ENCODE measurements around the gene STK39. TPM values are rescaled to one million over a fixed set of nuclear protein-coding genes. Genes with fewer than 3 reads are reported as not detected.

The STK39 gene
- total RNA-seq, 2 experiments from 2014 or later, result 7.9 to 9.5 TPM

DNA sequence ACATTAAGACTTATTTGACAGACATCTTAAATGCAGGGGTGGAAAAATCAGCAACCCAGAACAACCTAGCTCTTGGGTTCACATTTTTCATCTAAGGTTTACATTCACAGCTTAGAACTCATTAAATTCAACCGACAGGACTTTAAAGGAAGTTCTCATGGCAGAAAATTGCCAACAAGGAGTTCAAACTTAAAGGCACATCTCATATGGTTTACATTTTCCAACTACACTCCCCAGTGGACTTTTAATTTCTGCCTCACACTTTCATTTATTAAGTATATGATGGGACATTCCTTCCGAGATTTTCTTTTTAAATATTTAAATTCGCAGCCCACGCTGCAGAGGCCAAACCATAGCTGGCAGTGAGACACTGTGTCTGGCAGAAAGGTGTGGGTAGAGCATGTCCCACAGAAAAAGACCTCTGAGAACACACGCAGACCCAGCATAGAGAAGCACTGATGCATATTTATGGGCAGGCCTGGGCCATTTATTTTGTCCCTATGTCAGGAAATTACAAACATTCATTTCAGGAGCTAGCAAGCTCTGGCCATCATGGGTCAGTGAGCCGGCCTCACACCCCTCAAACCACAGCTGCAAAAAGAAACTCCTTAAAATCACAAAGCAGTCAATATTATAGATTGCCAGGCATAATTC is 46.3 kb downstream of the STK39 start:
- peaks cover 9% of the 10 kb centered on the region for H3K36me3 Mint-ChIP-seq (ENCODE audit: low read depth)
- DNase-seq, result no peak
- no peak for ATAC-seq (ENCODE audit: poor library complexity)
- no peaks in the 10 kb centered on the region for H3K36me3 ChIP-seq (ENCODE audit: insufficient read depth, low read length)
- CTCF ChIA-PET, result no interaction called here
- H3K4me1 ChIP-seq (ENCODE audit: insufficient read depth, low read length), result peaks cover 7% of the 10 kb centered on the region
- peaks cover 34% of the 10 kb centered on the region for H3K4me1 Mint-ChIP-seq (ENCODE audit: low read depth)
- H3K9me3 ChIP-seq (ENCODE audit: control insufficient read depth in 1 of 2, insufficient read depth in 1 of 2, low read length in 2 of 2), result no peaks in the 10 kb centered on the region
- H3K27ac ChIP-seq (ENCODE audit: low read depth in 1 of 2, low read length in 2 of 2), result no peak overlapping the region
- POLR2A ChIA-PET, result interaction anchor here (1.0 kb wide), 1 partner anchor 15 kb away, joined by 3 read pairs; no protein-coding TSS in a partner anchor
- no peak overlapping the region for H3K4me3 Mint-ChIP-seq
- no peaks in the 10 kb centered on the region for H3K27me3 Mint-ChIP-seq
- H3K9me3 Mint-ChIP-seq, result no peaks in the 10 kb centered on the region
- H3K27me3 ChIP-seq (ENCODE audit: control insufficient read depth in 1 of 2, insufficient read depth in 2 of 2, low read length in 2 of 2), result no peaks in the 10 kb centered on the region
- no peak overlapping the region for H3K27ac Mint-ChIP-seq
- intact Hi-C loops (cut with DNase I, micrococcal nuclease), result no loop called here
- H3K4me3 ChIP-seq (ENCODE audit: low read length), result no peak overlapping the region
- TF ChIP-seq, protein P1, sequence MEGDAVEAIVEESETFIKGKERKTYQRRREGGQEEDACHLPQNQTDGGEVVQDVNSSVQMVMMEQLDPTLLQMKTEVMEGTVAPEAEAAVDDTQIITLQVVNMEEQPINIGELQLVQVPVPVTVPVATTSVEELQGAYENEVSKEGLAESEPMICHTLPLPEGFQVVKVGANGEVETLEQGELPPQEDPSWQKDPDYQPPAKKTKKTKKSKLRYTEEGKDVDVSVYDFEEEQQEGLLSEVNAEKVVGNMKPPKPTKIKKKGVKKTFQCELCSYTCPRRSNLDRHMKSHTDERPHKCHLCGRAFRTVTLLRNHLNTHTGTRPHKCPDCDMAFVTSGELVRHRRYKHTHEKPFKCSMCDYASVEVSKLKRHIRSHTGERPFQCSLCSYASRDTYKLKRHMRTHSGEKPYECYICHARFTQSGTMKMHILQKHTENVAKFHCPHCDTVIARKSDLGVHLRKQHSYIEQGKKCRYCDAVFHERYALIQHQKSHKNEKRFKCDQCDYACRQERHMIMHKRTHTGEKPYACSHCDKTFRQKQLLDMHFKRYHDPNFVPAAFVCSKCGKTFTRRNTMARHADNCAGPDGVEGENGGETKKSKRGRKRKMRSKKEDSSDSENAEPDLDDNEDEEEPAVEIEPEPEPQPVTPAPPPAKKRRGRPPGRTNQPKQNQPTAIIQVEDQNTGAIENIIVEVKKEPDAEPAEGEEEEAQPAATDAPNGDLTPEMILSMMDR (IDR thresholded peaks at IDR 0.05), result no peak

DNA sequence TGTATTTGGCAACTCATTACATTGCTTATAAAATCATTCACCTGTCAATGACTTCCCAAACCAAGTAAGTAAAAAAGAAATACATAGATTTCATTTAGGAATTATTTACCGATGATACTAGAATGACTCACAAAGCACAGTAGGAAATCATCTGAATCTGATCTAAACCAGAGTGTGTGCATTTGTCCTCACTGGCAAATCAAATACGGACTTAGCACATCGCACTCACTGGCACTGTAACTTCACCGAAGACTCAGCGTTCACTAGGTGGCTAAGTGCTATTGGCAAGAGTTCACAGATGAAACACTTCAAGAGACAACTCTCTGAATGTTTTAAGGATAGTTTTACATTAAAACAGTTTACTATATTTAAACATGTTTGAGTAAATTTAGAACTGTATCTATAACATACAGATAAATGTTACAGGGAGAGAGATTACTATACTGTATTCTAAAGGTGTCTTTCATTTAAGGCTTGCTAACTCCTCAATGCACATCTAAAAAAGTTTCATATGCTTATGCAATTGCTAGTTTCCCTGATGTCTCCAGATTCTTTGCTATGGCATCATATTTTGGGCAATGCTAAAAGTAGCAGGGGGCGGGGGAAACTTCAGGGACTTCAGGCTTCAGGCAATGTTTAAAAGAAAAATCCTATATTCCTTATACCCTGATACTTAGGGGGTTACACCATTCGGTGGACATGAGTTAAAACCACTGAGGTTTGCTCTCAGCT is 48.8 kb downstream of the STK39 start:
- H3K36me3 Mint-ChIP-seq (ENCODE audit: low read depth), result peaks cover 9% of the 10 kb centered on the region
- Histone ChIP-seq H3K36me3 (ENCODE audit: insufficient read depth, low read length) (no peaks in the 10 kb centered on the region), H3K4me3 (ENCODE audit: low read length) (no peak overlapping the region), H3K27me3 (ENCODE audit: control insufficient read depth in 1 of 2, insufficient read depth in 2 of 2, low read length in 2 of 2) (no peaks in the 10 kb centered on the region), H3K4me1 (ENCODE audit: insufficient read depth, low read length) (peaks cover 23% of the 10 kb centered on the region), H3K27ac (ENCODE audit: low read depth in 1 of 2, low read length in 2 of 2) (no peak overlapping the region), H3K9me3 (ENCODE audit: control insufficient read depth in 1 of 2, insufficient read depth in 1 of 2, low read length in 2 of 2) (no peaks in the 10 kb centered on the region)
- no peak overlapping the region for H3K27ac Mint-ChIP-seq
- peaks cover 45% of the 10 kb centered on the region for H3K4me1 Mint-ChIP-seq (ENCODE audit: low read depth)
- TF ChIP-seq, protein P1 (IDR thresholded peaks at IDR 0.05), result no peak
- ATAC-seq (ENCODE audit: poor library complexity), result no peak
- intact Hi-C loops (cut with DNase I, micrococcal nuclease), result no loop called here
- ChIA-PET POLR2A (no interaction called here), CTCF (no interaction called here)
- no peaks in the 10 kb centered on the region for H3K27me3 Mint-ChIP-seq
- no peaks in the 10 kb centered on the region for H3K9me3 Mint-ChIP-seq
- no peak overlapping the region for H3K4me3 Mint-ChIP-seq
- DNase-seq, result no peak

DNA sequence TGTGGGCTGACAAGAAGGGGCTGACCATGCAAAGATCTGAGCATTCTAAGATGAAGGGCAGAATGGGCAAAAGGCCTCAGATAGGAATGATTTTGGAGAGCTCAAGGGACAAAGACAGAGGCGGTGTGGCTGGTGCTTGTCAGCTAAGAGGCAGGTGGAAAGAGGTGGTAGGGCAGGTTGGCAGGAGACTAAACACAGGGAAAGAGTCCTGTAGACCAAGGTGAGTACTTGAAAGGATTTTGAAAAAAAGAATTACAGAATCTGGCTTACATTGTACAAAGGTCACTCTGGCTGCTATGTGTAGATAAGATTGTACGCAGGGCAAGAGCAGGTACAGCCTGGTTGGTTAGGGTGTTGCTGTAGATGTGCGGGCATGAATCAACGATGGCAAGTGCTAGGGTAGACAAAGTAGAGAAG is 50.6 kb downstream of the STK39 start:
- H3K27ac ChIP-seq (ENCODE audit: low read depth in 1 of 2, low read length in 2 of 2), result no peak overlapping the region
- TF ChIP-seq, protein P1 (IDR thresholded peaks at IDR 0.05), result no peak
- H3K9me3 Mint-ChIP-seq, result no peaks in the 10 kb centered on the region
- no peak overlapping the region for H3K4me3 ChIP-seq (ENCODE audit: low read length)
- POLR2A ChIA-PET, result no interaction called here
- H3K27me3 ChIP-seq (ENCODE audit: control insufficient read depth in 1 of 2, insufficient read depth in 2 of 2, low read length in 2 of 2), result no peaks in the 10 kb centered on the region
- no peaks in the 10 kb centered on the region for H3K36me3 ChIP-seq (ENCODE audit: insufficient read depth, low read length)
- no peaks in the 10 kb centered on the region for H3K9me3 ChIP-seq (ENCODE audit: control insufficient read depth in 1 of 2, insufficient read depth in 1 of 2, low read length in 2 of 2)
- H3K27me3 Mint-ChIP-seq, result no peaks in the 10 kb centered on the region
- H3K4me1 ChIP-seq (ENCODE audit: insufficient read depth, low read length), result peaks cover 42% of the 10 kb centered on the region
- CTCF ChIA-PET, result no interaction called here
- no peak for DNase-seq
- peaks cover 48% of the 10 kb centered on the region for H3K4me1 Mint-ChIP-seq (ENCODE audit: low read depth)
- no peaks in the 10 kb centered on the region for H3K36me3 Mint-ChIP-seq (ENCODE audit: low read depth)
- H3K4me3 Mint-ChIP-seq, result no peak overlapping the region
- no peak overlapping the region for H3K27ac Mint-ChIP-seq
- ATAC-seq (ENCODE audit: poor library complexity), result no peak
- intact Hi-C loops (cut with DNase I, micrococcal nuclease), result no loop called here
